ENCODE measurements around the gene MITD1.
"Not testable (repeated sequence)": the region's sequence is repeated elsewhere in the genome, so short reads cannot be mapped to it uniquely, and the experiment has no call there.

The MITD1 gene

DNA sequence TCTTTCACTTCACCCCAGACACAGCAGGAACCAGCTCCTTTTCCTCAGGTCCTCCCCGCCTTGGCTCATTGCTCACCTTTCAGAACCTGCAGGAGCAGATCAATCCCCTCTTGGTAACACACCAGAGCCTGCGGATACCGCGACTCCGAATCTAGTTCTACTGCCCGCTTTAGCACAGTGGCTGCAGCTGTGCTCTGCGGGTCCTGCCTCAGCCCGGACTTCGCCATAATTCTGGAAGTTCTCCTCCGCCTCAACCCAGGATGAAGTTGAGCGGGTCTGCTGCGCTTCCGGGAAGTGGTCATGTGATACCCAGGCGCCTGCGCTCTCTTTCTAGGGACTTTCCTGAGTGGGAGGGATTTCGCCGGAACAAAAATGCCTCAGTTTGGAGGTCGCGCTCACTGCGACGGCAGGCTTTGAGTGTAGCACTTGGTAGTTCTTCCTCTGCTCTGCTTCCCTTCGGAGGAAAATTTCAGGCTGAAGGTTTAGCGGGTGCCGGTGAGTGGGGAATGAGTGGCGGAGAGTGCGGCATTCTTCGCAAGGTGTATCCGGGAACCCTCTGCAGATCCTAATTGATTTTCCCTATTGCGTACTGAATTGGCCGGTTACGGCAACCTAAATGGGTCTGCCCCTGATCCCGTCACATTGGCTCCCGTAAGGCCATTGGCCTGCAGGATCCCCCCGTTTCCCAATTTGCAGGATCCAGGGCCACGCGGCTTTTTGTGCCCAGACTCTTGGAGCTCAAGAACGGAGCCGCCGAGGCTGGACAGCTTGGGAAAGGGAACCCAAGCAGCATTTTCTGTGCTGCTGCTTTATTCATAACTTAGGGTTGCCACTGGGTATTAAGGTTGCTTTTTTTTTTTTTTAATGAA is at the start of gene MITD1, which contains the start of gene MRPL30:
MITD1 (minus strand) TSS at position 304 of the 869 bp plus-strand sequence; CDS start at position 227, 77 bp downstream.
MRPL30 (plus strand) TSS at position 430 of the 869 bp plus-strand sequence. CDS start 5,020 bp downstream, outside the sequence.
- peak; percentile 90 for DNase-seq

DNA sequence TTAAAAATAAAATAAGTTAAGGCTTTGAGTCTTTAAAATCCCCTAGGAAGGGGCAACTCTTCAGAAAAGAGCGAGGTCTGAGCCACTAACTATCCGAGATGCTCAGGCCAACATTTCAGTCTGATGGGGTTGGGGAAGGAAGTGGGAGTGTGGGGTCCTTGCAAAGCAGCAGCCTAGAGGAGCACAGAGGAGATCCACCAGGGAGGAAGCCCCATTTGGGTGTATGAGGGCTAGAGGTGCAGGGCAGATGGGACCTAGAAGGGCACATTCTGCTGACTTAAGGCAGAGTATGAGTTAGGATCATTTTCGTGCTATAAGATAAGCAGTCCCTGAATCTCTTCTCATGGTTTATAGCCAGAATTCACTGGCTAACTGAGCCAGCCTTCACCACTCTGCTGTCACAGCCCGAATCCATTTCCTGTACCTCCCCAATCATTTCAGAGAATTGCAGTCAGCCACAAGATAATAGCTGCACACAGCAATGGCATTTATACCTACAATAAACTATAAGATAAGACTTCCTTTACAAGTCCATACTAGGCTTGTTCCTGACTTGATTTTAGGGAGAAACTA is 37.2 kb upstream of the MITD1 start:
- no peak for DNase-seq

DNA sequence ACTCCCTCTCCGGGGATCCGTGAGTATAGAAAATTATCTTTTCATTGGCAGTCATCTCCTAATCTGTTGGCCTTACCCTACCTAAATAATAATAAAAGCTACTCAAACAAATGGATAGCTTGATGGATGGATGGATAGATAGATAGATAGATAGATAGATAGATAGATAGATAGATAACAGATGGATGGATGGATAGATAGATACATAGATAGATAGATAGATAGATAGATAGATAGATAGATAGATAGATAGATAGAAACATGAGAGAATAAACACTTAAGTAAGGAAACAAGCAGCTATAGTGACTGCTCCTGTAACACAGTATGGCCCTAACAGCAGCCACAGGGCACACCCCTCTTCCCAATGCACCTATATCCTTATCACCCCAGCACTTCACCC is 35.2 kb upstream of the MITD1 start:
- no peak for DNase-seq

DNA sequence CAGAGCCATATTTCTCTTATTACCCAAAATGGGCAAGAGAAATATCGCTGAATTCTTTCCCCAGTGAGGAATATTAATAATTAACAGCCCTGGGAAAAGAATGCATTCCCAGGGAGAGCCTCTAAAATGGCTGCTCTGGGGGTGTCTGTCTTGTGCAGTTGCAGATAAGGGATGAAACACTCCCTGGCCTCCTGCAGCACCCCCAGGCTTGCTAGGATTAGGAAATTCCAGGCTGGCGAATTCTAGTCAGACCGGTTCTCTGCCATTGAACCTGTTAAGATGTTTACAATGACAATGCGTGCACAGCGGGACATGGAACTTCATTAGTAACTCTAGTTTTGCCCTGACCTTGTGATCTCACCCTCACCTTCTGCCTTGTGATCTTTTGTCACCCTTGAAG is 24.6 kb upstream of the MITD1 start:
- no peak for DNase-seq

DNA sequence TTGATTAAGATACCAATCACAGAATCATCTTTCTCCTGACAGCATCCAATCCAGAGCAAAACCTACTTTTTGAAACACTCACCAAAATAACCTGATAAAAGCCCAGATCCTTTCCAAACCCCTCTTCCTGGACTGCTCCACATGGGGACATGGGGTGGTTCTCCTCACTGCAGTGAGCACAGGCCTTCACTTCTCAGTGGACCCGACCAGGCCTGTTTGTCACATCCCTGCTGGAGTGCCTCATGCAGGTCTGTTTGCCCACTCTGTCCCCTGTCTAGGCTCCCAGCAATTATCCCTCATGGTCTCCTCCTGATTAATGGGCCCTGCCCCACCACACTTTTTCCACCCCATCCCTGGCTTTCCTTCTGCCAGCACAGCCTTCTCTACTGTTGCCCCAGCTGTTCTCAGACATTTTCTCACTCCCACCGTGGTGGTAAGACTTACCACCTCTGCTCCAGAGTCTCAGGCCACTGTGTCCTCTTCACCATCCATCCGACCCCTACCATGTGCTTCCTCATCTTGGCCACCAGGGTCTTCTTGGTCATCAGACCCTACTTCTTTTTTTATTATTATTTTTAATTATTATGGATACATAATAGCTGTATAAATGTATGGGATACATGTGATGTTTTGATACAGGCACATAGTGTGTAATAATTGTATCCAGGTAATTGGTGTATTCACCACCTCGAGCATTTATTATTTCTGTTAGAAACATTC is 21.3 kb upstream of the MITD1 start:
- no peak for DNase-seq

DNA sequence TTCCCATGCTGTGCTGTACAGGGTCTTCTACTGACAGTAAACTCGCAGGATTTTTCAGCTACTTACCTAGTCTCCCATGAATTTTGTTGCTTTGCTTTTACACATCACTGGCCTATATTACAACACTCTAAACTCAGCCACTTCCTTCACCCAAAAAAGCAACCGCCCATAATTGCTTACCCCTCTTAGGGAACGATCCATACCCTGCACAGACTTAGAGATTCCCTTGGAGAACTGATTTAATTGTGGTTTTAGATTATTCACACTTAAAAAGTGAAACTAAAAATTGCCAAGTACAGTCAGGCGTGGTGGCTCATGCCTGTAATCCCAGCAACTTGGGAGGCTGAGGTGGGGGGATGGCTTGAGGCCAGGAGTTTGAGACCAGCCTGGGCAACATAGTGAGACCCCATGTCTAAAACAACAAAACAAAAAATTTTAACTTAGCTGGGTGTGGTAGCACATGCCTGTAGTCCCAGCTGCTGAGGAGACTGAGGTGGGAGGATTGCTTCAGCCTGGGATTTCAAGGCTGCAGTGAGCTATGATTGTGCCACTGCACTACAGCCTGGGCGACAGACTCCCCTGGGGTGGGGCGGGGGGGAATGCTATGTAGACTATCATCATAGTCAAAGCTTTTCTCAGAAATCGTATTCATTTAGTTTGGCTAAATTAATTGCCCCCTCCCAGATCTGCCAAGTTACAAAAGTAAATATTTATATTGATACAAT is 19.4 kb upstream of the MITD1 start:
- no peak for DNase-seq

- no peak for DNase-seq
Observed at GRCh38 chr2:99198103-99198841, 17.4 kb upstream of the MITD1 start.

DNA sequence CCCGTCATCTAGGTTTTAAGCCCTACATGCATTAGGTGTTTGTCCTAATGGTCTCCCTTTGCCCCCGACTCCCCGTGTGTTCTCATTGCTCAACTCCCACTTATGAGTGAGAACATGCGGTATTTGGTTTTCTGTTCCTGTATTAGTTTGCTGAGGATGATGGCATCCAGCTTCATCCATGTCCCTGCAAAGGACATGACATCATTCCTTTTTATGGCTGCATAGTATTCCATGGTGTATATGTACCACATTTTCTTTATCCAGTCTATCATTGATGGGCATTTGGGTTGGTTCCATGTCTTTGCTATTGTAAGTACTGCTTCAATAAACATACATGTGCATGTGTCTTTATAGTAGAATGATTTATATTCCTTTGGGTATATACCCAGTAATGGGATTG is 11.5 kb upstream of the MITD1 start:
- not testable (repeated sequence) for DNase-seq

DNA sequence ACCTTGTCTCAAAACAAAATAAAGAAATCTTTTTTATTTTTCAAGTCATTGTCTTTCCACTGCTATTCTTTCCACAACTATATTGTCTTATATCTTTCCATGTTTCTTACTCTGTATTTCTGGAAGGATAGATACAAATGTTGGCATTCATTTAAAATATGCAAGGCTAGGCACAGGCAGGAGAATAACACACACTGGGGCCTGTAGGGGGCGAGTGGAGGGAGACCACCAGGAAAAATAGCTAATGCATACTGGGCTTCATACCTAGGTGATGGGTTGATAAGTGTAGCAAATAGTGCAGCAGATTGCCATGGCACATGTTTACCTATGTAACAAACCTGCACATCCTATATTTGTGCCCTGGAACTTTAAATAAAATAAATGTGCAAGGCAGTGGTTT is 9.7 kb upstream of the MITD1 start:
- no peak for DNase-seq

DNA sequence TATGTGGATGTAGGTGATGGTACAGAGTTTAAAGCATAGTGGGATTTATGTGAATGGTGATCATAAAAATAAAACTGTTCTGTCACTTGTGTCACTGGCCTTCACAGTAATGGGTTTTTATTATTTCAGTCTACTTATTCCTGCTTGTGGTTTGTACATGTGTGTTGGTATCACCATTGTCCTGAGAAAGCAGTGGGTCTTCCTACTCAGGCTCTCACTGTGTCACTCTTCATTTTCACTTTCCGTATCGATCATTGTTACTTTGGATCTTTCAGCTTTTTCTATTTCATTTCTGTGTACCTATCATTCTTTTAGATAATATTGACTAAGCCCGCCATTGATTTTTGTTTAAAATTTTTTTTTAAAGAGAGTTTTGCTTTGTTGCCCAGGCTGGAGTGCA is 7.5 kb upstream of the MITD1 start:
- DNase-seq: no peak

- no peak for DNase-seq
Observed at GRCh38 chr2:99187011-99187410, 6.2 kb upstream of the MITD1 start.

DNA sequence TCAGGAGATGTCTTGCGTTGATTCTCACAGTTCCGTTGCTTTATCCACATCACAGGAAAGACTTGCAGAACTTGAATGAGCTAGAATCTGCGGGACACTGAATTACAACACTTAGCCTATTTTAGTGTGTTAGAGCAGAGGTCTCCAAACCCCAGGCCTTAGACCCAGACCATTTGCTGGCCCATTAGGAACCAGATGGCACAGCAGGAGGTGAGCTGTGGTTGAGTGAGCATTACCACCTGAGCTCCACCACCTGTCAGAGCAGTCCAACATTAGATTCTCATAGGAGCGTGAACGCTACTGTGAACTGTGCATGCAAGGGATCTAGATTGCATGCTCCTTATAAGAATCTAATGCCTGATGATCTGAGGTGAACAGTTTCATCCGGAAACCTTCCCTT is 4.0 kb upstream of the MITD1 start:
- DNase-seq: no peak

- DNase-seq: no peak
Observed at GRCh38 chr2:99183025-99183424, 2.2 kb upstream of the MITD1 start.

DNA sequence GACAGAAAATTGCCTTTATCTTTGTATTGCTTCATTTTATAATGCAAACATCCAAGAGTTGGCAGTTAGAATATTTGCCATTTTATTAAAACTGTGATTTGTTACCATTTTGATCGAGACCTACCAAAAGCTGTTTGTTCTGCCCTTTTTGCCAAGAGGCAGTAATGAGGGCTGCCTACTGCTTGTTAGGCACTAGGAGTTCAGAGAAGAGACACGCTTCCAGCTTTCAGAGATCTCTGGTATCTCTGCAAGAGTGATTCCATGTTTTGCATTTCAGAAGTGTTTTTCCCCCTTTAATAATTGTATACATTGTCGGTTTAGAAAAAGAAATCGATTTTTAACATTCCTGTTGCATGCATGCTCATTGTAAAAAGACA is 754 bp upstream of the MITD1 start:
- no peak for DNase-seq

- DNase-seq: no peak
Observed at GRCh38 chr2:99171377-99172140, 9.3 kb downstream of the MITD1 start.

DNA sequence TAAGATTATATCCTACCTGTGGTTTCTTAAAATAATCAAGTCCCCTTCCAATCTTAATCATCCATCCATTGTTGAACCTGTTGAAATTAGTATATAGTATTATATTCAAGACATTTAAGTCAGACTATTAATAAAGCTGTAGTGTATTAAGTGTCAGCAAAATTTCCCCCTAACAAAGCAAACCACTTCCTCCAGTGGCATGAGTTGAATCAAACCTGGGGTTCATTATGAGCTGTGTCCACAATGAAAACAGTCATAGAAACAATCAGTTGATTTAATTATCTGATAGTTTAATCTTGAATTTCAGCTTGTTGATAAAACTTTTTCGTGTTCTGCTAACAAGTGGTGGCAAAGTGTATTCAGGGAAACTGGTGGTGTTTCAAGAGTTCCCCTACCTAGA is 11.3 kb downstream of the MITD1 start:
- no peak for DNase-seq

- DNase-seq: no peak
Observed at GRCh38 chr2:99166218-99166617, 14.6 kb downstream of the MITD1 start.

GRCh38 chr2:99159594-99159993 is 21.3 kb downstream of the MITD1 start:
- no peak for DNase-seq

DNA sequence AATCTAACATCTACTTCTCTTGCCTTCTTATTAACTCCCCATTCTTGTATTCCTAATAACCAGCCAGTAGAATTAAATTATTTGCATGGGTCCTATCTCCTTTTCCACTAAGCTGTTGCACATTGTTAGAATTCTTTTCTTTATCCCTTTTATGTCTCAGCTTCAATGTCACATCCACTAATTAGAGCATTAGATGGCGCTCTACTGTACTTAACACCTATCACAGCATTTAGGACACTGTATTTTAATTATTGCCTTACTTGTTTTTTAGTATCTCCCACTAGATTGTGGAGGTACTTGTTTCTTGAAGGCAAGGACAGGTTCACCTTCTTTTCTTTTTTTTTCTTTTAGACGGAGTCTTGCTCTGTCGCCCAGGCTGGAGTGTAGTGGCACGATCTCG is 22.3 kb downstream of the MITD1 start:
- no peak for DNase-seq

DNA sequence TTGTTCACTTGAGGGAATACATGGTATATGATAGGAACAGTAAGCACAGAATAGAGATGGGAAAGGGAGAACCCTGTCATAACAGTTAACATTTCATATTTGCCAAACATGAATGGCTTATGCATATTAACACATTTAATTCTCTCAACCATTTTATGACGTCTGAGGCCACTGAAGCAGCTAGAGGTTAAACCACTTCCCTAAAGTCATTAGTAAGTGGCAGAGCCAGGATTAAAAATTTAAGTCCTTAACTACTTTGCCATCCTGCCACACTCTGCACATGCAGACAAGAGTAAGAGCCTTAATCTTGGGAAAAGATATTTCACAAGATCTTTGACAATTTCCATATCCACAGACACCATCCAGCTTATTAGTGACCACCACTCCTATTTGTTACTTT is 24.0 kb downstream of the MITD1 start:
- DNase-seq: no peak
